ENCODE measurements around the gene RPL27A.
A peak's percentile ranks its signal among the peaks of the same experiment; 100 is the strongest.

RPL27A gene

DNA sequence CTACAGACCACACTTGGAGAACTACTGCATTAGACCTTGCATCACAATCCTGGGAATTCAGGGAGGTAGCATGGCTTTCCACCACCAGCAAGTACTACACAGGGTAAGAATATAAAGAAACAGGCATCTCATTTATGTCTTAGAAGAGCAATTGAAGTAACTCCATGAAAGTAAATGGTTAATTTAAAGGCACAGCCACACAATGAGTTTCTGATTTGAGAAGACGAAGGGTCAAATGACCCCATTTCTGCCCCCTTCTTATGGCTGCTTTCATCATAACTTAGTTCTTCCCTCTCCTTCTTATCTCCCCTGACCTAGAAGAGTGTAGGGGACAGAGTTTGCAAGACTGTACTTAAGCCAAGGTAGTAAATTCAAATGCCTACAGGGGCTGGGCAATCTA is 6.1 kb upstream of the RPL27A start:
- DNase-seq: no peak

DNA sequence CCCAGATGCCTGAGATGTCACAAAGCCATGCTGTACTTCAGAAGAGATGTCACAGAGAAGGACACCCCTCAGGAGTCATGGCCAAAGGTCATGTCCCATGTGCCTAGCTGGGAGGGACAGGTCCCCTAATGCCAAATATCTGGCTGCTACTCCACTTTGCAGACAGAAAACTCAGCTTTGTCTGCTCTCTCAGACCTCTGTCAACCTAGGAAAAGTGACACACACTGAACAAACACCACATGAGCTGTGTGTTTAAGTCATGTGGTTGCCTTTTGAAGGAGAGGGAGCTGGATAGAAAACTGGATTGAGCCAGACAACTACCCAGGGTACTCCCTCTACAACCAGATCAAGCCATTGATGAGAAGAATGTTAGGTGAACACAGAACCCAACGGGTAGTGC is 3.6 kb upstream of the RPL27A start:
- no peak for DNase-seq

DNA sequence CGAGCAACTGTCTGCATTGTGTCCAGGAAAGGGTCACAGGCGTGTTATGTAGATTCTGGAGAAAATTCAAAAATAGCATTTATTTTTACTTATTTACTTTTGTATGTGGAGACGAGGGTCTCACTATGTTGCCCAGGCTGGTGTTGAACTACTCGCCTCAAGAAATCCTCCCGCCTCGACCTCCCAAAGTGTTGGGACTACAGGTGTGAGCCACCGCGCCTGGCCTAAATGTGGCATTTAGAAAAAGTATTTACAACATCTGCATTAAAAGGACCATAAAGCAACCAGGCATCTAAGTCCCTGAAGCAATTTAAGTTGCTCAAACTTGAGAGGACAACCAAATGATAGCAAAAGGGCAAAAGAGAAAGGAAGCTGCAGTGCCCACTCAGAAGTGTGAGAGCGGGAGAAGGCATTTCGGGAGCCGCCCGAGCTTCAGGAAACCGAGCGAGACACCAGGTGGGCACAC is 722 bp upstream of the RPL27A start:
- DNase-seq: no peak

DNA sequence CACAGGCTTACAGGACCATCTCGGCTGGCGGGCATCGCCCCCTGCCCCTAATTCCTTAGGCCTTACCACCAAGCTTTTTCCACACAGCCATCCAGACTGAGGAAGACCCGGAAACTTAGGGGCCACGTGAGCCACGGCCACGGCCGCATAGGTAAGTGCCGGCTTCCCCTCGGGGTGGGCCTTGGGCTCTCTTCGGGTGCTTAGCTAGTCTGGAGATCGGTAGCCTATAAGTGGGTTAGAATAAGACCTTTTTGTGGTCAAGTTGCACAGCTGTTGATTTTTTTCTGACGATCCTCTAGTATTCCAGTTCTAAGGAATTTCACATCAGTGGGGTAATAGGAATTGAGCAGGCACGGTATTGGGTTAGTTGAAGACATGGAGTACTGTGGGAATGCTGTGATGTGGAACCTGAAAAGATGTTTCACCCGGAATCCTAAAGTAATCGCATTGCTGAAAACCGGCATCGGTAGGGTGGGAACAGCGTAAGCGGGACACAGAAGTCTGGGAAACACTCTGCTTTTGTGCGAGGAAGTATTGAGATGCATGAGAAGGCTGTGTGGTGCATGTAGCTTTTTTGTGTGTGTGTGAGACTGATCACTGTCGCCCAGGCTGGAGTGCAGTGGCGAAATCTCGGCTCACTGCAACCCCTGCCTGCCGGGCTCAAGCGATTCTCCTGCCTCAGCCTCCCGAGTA is 669 bp downstream of the RPL27A start:
- DNase-seq: no peak

DNA sequence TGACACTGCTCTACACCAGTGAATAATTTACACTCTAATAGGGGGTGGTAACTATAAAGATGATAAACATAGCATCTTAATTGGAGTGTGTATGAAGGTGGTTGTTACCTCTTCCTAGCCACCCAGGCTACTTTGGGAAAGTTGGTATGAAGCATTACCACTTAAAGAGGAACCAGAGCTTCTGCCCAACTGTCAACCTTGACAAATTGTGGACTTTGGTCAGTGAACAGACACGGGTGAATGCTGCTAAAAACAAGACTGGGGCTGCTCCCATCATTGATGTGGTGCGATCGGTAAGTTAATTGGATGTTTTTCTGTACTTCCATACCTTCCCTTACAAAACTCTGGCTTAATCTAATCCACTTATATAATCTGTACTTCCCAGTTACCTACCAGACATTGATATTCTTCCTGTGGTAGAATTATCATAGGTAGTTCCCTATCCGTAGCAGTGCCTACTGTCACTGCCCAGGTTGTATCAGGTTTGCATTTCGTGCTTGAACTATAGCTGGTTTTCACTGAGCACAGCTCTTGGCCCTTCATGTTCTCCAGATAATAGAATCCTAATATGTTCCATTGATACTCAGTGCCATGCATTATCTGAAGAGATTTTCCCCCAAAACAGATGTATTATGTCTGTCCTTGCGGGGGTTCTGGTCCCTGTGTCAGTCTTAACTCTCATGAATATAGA is 2.2 kb downstream of the RPL27A start:
- no peak for DNase-seq

DNA sequence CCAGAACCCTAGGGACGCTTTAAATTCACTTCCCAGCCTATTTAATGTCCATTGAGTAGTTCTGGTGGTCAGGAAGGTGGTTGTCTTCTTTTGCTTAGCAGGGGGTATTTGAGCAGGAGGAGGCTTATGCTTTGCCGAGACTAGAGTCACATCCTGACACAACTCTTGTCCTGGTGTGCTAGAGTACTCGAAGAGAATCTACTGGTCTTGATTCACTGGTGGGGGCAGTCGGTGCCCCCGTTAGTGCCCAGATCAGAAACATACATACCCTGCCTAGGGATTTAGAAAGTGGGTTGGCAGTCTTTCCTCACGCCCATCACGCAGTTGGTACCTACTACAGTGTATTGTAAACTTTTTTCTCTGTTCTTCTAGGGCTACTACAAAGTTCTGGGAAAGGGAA is 2.7 kb downstream of the RPL27A start:
- no peak for DNase-seq

DNA sequence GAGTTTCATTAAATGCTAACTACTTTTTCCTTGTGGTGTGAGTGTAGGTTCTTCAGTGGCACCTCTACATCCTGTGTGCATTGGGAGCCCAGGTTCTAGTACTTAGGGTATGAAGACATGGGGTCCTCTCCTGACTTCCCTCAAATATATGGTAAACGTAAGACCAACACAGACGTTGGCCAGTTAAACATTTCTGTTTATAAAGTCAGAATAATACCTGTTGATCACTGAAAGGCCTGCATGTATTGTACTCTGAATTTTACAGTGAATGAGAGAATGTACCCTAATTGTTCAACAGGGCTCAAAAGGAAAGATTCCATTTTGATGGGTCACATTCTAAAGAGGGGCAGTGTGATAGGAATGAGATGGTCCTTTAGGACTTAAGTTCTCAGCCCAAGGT is 3.2 kb downstream of the RPL27A start:
- no peak for DNase-seq

DNA sequence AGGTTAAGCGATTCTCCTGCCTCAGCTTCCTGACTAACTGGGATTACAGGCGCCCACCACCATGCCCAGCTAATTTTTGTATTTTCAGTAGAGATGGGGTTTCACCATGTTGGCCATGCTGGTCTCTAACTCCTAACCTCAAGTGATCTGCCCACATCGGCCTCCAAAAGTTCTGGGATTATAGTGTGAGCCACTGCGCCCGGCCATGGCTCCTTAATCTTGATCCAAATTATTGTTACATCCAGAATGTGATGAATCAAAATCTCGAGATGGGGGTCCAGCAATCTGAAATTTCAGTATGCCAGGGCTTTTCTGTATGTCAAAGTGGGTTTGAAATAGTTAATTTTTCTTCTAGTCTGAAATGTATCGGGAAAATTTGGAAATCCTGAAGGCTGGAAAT is 3.7 kb downstream of the RPL27A start:
- DNase-seq: no peak

DNA sequence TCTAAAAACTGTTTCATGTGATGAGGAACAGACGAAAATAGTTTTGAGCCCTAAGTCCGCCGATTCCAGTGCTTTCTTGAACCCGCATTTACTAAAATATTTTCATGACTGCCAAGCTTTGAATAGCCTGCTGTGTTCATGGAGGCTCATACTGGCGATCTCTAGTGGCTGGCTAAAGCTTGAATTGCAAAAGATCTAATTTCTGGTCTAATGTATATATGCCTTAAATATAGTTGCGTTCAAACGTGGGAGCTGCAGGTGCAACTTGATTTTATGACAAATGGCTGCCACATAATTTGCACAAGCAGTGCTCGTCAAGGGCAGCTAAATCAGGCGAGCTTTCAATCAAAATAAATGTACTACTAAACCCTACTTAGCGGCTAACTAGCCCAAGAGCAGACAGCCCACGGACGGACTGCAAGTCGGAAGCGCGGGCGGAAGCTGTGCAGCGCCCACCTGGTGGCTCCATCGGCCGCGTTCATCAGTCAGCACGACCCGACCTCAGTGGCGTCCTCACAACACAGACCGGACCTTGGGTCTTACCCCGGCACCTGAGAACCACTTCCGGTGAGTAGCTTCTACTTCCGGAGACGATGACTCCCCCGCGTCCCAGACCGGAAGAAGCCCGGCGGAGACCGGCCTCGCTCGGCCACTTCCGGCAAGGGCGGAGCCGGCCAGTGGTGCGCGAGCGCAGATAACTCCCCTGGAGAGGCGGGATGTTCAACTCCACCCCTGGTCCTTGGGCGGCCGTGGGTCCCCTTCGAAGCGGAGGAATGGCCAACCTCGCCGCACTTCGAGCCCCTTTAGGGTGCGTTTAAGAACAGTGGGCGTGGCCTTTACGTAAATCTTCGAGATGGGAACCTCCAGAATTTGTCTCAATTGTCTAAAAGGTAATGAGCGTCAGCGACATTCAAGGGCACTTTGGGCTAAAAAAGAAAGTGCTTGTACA is 6.1 kb downstream of the RPL27A start:
- peak; percentile 72 for DNase-seq

DNA sequence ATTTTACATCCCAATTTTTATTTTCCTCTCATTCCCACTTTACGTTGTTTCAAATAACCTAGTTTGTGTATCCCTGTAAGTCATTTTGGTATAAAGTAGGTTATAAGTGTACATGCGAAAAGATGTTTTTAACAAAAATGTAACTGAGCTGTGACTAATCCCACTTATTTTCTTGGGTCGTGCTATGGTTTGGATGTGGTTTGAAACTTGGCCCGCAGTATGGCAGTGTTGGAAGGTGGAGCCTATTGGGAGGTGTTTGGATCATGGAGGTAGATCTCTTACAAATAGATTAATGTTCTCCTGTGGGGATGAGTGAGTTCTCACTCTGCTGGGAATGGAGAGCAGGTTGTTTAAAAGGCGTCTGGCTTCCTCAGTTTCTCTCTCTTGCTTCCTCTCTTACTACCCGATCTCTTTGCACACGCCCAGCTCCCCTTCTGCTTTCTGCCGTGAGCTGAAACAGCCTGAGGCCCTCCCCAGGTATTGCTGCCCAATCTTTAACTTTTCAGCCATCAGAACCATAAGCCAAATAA is 7.2 kb downstream of the RPL27A start:
- no peak for DNase-seq

DNA sequence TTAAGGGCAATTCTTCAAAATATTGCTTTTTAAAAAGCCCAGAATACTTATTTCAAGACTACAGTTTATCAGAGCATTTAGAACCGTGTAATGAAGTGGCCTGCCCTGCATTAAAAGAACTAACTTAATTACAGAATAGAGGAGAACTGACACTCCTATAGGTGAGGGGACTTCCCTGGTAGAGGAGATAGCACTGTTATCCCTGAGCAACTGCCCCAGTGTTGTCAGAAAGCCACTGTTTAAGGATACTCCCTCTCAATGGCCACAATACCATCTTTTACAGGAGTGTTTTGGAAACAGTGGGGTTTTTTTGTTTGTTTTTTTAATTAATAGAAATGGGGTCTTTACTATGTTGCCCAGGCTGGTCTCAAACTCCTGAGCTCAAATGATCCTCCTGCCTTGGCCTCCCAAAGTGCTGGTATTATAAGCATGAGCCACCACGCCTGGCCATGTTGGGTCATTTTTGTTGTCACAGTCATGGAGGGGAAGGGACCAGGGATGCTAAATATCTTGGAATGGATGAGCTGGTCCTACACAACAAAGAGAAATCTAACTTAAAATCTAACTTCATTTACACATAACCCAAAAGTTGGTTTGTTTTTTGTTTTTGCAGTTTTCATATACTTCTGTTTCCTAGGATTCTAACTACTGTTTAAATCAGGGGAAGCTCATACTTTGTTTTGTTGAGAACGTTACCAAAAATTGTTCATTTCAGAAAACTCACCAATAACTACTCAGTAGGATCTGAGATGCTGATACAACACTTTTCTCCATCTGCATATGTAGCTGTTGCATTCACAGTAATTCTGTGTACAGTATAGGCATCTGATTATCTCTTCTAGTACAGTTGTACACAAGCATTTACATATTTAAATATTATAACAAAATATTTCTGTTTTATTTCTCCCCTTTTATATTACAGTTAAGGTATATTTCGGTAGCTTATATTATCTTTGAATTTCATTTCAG is 8.1 kb downstream of the RPL27A start:
- no peak for DNase-seq

DNA sequence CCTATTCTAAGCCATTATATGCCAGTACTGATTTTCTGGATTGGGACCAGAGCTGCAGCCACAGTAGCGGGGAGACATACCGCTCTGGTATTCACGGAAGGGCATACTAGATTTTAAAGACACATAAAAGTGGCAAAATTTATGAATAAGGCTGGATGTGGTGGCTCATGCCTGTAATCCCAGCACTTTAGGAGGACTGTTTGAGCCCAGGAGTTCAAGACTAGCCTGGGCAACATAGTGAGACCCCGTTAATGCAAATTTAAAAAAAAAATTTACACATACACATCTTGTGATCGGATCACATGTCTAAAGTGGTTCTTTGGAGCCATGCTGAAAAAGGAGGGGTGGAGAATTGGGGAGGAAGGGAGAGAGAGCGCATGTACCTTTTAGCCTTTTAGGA is 9.0 kb downstream of the RPL27A start:
- no peak for DNase-seq

DNA sequence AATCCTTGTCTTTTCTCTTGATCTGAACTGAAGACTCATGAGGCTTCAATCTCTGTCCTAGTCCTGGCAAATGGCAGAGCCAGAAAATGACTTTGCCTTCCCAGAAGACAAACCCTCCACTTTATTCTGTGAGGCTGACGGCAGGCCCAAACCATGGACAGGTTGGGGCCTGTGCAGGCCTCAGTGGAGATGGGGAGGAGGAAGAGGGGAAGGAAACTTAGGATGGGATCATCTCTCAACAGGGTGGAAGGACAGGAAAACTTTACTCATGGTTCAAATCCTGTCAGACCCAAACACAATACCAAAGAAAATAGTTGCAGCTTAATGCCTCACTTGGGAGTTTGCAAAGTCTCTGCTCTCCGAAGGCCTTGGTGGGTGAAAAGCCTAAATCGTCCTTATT is 9.8 kb downstream of the RPL27A start:
- DNase-seq: no peak

DNA sequence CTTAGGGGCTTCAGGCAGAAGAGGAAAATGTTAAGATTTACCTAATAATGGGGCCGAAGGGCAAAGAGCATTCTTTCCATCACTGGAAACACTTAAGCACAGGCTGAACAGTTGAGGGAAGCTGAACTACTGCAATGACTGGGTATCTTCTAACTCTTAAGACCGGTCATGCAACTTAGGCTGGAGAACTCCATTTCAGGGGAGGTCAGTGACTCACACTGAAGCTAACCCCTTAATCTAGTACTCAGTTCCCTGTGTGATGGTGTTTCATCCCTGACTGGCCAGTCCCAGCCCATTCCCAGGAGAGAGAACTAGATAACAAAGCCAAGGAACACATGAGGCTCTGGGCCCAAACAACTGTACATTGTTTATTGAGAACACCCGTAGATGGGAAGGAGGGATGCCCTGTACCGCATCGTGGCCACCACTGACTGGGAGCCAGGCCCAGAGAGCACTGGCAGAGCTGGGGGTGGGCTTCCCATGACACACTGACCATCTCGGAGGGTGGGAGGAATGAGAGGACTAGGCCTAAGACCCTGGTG is 10.5 kb downstream of the RPL27A start:
- DNase-seq: no peak

DNA sequence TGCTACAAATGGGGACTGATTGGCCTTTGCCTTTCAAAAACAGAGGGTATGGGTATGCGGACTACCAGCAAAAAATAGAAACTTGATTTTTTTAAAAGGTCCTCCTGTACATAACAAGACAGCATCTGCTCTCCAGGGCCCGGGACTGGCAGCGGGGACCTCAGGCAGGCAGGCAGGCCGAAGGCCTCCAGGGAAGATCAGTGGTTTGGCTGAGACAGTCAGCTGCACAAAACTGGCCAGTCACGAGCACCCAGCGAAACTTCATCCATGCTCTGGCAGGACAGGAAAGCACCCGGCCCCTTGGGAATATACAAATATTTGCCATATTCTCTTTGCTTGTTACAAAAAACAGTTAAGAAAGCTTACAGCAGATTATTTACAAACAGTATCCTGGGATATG is 11.0 kb downstream of the RPL27A start:
- DNase-seq: no peak

DNA sequence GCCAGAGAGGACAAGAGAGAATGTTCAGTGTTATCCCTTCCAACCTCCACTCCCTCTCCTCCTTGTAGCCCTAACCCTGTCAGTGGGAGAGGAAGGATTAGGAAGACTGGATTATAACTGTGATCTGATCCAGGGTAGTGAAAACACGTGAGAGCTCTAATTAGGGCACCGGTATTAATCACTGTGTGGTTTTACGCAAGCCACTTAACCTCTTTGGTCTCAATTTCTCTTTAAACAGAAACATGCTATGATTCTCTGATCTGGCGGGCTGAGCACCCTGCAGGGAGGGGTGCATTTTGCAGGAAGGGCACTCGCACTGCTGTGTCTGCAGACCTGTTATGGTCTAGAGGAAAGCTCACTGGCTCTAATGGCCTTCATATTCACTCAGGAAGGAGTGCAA is 11.5 kb downstream of the RPL27A start:
- no peak for DNase-seq

DNA sequence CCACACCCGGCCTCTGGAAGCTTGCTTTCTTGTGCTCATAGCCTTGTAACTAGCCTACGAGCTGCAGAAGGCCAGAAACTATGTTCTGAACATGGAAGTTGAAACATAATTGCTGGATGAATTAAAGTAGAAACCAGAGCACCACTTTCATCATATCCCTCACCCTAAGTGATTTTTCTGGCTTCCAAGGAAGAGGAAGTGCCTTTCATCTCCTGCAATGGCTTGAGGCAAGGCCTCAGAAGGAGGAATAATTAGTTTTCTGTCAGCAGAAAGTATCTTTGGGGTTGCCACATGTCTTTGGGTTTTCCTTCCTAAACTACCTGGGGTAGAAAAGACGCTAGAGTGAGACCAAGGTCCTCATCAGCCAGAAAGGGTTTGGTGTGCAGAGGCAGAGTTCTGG is 14.5 kb downstream of the RPL27A start:
- no peak for DNase-seq

DNA sequence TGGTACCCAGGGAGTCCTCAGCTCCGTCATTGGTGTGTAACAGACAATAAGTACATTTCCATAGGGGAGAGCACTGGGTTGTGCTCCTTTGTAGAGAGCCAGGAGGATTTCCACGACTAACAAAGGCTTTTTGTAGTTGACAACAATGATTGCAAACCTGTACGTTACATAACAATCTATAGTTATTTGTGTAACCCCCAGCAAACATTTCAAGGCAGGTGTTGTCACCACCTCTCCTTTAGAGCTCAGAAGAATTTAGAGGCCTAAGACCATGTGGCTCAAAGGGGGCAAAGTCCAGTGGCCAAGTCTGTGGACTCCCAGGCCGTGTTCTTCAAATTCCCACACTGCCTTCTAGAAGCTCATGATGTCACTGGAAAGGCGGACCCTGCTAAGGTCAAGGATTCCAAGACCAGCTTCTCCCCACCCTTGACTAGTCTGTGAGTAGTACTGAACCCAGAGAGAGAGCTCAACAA is 15.8 kb downstream of the RPL27A start:
- DNase-seq: no peak

DNA sequence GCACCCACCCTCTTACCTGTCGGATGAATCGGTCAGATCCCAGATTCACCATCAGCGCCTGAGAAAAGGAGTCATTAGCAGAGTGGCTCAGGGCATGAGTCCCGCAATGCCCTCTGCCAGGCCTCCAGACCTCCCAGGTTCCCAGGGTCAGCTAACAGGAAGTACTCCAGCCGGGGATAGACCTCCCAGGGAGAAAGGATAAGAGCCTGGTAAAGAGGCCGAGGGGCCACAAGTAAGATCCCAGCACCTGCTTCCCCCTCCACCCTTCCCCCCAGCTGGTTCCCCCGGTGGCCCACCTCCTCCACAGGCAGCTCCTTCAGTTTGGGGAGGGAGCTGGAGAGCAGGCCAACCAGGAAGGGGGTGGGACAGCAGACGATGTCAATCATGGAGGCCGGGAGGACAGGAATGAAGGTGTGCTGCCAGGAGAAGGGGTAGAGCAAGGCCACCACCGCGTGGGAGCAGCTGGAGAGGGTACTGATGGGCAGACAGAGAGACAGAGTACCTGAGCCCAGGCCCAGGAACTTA is 16.4 kb downstream of the RPL27A start:
- no peak for DNase-seq

DNA sequence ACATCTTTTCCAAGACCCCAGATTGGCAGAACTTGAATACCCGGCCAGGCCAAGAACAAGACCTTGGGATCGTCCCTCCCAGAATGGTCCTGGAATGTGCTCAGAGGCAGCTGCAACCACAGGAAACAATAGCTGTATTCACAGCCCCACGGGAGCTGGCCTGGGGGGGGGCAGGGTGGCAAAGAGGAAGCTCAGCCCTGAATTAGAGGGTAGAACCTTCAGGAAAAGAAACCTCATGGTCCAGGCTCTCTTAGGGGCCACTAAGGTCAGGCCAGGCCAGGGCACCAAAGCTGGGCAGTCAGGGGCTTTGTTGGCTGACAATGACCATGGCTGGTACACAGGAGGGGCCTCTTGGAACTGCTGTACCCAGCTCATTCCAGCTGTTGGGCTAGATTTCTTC is 17.3 kb downstream of the RPL27A start:
- DNase-seq: no peak

DNA sequence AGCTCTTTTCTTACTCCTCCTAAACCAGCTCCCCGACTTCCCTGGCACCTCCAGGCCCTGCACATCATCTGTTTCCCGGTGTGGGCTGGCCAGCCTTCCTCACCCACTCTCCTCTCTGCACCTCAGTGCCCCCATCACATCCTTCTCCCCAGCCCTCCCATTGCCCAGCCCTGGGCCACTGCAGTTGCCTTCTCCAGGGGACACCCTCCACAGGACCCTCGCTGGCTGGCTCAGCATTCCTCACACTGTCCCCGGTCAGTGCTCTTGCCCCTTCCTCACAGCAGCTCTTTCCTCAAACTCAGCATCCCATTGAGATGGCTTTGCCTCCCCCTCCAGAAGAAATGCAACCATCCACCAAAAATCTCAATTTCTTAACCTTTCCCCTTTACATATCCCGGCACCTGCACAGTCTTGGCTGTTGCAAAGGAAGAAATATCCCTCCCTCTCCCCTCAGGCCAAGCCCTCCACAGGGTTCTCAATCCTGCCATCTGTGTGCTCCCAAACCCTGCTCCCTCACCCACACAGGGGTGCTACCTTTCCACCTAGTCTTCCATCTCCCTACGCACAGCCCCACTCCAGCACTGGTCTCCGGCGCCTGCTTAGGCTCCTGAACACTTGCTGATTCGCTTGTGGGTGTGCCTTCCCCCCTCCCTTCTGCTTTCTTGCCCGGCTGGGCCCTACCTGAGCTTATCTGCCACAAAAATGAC is 19.5 kb downstream of the RPL27A start:
- no peak for DNase-seq
